HUES6 (cell line): ENCODE measurements around the gene EEF1A2.
A peak's percentile ranks its signal among the peaks of the same experiment; 100 is the strongest.

ENCODE experiments used
- H3K27ac ChIP-seq: 2 replicates; pipeline ENCODE4 v1.7.0; 2013; ENCODE audit warnings: low read depth, mild to moderate bottlenecking, low read length, inconsistent platforms
- H3K27me3 ChIP-seq: 2 replicates; pipeline ENCODE4 v1.6.1; 2013; ENCODE audit warnings: low read length; ENCODE audit not compliant: control insufficient read depth, insufficient read depth
- H3K36me3 ChIP-seq: 2 replicates; pipeline ENCODE4 v1.6.1; 2013; ENCODE audit warnings: low read length; ENCODE audit not compliant: control insufficient read depth, insufficient read depth
- H3K4me1 ChIP-seq: 2 replicates; pipeline ENCODE4 v1.6.1; 2013; ENCODE audit warnings: low read length; ENCODE audit not compliant: control insufficient read depth, insufficient read depth
- H3K4me3 ChIP-seq: 2 replicates; pipeline ENCODE4 v1.5.1; 2013; ENCODE audit warnings: low read depth, low read length
- H3K9ac ChIP-seq: one replicate; pipeline ENCODE4 v1.6.1; 2013; ENCODE audit warnings: mild to moderate bottlenecking, low read length
- H3K9me3 ChIP-seq: 2 replicates; pipeline ENCODE4 v1.6.1; 2013; ENCODE audit warnings: low read depth, low read length; ENCODE audit not compliant: control insufficient read depth, insufficient read depth

EEF1A2 gene

DNA sequence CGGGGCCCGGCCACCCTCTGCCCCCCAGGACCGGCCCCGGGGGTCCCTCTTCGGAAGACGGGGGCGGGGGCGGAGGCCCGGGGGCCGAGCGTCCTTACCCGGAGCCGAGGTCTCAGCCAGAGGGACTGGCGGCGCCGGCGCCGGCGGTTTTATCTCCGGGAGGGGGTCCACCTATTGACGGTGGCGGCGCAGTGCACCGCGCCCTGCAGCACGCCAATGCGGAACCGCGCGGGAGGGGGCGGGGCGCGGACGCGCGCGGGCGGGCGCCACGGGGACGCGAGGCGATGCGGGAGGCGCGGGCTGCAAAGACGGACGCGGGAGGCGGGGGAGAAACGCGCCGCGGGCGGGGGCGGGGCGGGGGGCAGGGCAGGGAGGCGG lies at the start of gene EEF1A2:
TSS of gene EEF1A2 (minus strand) at position 124 of the 378 bp plus-strand sequence. CDS start 1,320 bp downstream, outside the sequence.
- H3K36me3 ChIP-seq: no peaks in the 10 kb centered on the region
- peak within 1 kb of the TSS; percentile 60 for H3K4me3 ChIP-seq
- peaks cover 75% of the 10 kb centered on the region for H3K27me3 ChIP-seq
- H3K4me1 ChIP-seq: peaks cover 33% of the 10 kb centered on the region
- H3K9me3 ChIP-seq: no peaks in the 10 kb centered on the region
- no peak within 1 kb of the TSS for H3K9ac ChIP-seq
- no peak within 1 kb of the TSS for H3K27ac ChIP-seq

DNA sequence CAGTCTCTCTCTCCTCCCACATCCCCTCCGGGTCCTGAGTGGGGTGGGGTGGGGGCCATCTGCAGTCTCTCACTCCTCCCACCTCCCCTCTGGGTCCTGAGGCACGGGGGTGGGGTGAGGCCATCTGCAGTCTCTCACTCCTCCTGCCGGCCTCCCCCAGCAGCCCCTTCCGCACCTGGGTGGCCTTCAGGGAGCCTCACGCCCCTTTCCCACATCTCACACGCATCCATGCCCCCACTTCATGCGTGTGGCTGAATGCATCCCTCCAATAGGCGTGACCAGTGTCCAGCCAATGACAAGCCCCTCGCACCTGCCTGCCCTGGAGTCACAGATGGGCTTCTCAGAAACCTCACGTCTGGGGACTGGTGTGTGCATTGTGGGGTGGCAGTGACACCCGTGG lies 49.7 kb upstream of the EEF1A2 start:
- Histone ChIP-seq H3K4me3 (no peak overlapping the region), H3K4me1 (peaks cover 36% of the 10 kb centered on the region), H3K27me3 (no peaks in the 10 kb centered on the region), H3K27ac (no peak overlapping the region), H3K9ac (no peak overlapping the region), H3K9me3 (no peaks in the 10 kb centered on the region), H3K36me3 (no peaks in the 10 kb centered on the region)

GRCh38 chr20:63547725-63548480 lies 49.0 kb upstream of the EEF1A2 start, which contains the start of gene SRMS:
SRMS (minus strand) TSS chr20:63547749; CDS start chr20:63547463, 286 bp downstream.
- Histone ChIP-seq H3K4me1 (peaks cover 34% of the 10 kb centered on the region), H3K9me3 (no peaks in the 10 kb centered on the region), H3K9ac (no peak within 1 kb of the TSS), H3K27ac (no peak within 1 kb of the TSS), H3K27me3 (no peaks in the 10 kb centered on the region), H3K4me3 (no peak within 1 kb of the TSS), H3K36me3 (no peaks in the 10 kb centered on the region)

DNA sequence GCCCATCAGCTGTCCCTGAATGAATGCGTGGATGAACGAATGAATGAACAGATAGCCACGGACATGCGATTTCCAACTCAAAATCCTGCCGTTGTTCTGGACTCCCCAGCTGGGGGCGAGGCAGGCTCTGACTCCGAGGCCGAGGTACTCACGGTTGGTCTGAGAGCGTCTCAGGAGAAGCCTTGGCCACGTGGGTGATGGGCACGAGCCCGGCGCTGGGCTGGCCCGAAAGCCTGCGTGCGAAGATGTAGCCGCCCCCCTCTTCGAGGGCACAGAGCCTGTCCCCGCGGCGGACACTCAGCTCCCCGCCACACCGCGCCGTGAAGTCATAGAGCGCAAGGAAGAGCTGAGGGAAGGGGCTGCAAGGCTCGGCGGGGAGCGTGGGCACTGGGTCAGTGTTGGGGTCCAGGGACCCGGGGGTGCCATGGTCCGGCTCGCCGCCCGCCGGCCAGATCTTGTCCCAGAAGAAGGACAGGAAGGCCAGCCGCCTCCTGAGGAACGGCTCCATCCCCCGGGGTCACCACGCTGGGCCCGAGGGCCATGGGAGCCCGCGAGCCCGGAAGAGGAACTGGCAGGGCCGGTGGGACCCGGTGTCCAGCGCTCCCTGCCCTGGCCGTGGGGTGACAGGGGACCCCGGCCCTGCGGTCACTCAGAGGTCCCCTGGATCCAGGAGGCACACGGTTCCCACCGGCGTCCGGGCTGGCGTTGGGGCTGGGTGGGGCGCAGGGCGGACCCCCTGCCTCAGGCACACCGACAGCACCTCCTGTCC lies 48.3 kb upstream of the EEF1A2 start:
- no peaks in the 10 kb centered on the region for H3K27me3 ChIP-seq
- peaks cover 27% of the 10 kb centered on the region for H3K4me1 ChIP-seq
- no peak overlapping the region for H3K9ac ChIP-seq
- H3K9me3 ChIP-seq: no peaks in the 10 kb centered on the region
- H3K36me3 ChIP-seq: no peaks in the 10 kb centered on the region
- H3K4me3 ChIP-seq: no peak overlapping the region
- H3K27ac ChIP-seq: no peak overlapping the region

GRCh38 chr20:63546256-63546955 lies 47.5 kb upstream of the EEF1A2 start:
- Histone ChIP-seq H3K27ac (no peak overlapping the region), H3K9me3 (no peaks in the 10 kb centered on the region), H3K9ac (no peak overlapping the region), H3K27me3 (no peaks in the 10 kb centered on the region), H3K4me3 (no peak overlapping the region), H3K36me3 (no peaks in the 10 kb centered on the region), H3K4me1 (peaks cover 23% of the 10 kb centered on the region)

GRCh38 chr20:63545814-63546213 lies 46.9 kb upstream of the EEF1A2 start:
- H3K9me3 ChIP-seq: no peaks in the 10 kb centered on the region
- no peak overlapping the region for H3K4me3 ChIP-seq
- peaks cover 20% of the 10 kb centered on the region for H3K4me1 ChIP-seq
- H3K27ac ChIP-seq: no peak overlapping the region
- no peak overlapping the region for H3K9ac ChIP-seq
- no peaks in the 10 kb centered on the region for H3K36me3 ChIP-seq
- no peaks in the 10 kb centered on the region for H3K27me3 ChIP-seq

DNA sequence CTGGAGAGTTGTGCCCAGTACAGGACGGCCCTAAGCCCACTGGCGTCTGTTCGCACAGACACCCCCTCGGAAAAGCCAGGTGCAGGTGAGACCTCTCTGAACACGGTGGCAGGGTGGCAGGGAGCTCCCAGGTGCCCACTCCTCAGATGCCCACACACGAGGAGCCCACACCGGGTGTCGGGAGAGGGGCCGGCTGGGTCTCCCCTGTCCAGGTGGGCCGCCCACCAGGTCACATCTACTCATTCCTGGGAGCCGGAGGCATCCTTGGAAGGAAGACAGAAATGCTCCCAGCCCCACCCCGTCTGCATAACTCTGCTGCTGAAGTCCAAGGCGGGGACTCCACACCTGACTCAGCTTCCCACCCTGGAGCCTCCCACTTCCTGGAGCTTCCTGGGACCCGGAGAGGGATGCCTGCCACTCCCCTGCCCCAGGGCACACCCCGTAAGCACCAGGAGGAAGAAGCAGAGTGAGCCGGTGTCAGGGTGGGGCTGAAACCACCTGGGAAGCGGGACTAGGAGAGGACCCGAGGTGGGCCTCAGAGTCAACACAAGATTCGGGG lies 46.2 kb upstream of the EEF1A2 start:
- H3K27me3 ChIP-seq: no peaks in the 10 kb centered on the region
- H3K9ac ChIP-seq: no peak overlapping the region

GRCh38 chr20:63544241-63544957 lies 45.5 kb upstream of the EEF1A2 start:
- Histone ChIP-seq H3K9ac (no peak overlapping the region), H3K36me3 (no peaks in the 10 kb centered on the region), H3K27ac (no peak overlapping the region), H3K9me3 (no peaks in the 10 kb centered on the region), H3K27me3 (no peaks in the 10 kb centered on the region), H3K4me3 (no peak overlapping the region), H3K4me1 (peaks cover 19% of the 10 kb centered on the region)

More for the DNA sequence above, 46.2 kb upstream of the EEF1A2 start:
- Histone ChIP-seq H3K36me3 (no peaks in the 10 kb centered on the region), H3K27ac (no peak overlapping the region), H3K4me1 (peaks cover 20% of the 10 kb centered on the region), H3K4me3 (no peak overlapping the region), H3K9me3 (no peaks in the 10 kb centered on the region)

DNA sequence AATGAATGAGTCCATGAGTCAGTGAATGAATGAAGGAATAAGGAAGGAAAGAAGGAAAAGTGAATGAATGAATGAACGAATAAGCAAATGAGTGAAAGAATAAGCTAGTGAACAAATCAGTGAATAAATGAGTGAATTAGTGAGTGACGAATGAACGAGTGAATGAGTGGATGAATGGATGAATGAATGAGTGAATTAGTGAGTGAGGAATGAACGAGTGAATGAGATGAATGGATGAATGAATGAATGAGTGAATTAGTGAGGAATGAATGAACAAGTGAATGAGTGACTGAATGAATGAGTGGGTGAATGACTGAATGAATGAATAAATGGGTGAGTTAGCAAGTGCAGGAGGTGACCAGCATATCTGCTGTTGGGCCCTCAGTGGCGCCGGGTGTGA lies 44.9 kb upstream of the EEF1A2 start:
- Histone ChIP-seq H3K36me3 (no peaks in the 10 kb centered on the region), H3K4me3 (no peak overlapping the region), H3K27ac (no peak overlapping the region), H3K27me3 (no peaks in the 10 kb centered on the region), H3K4me1 (peaks cover 15% of the 10 kb centered on the region), H3K9me3 (no peaks in the 10 kb centered on the region), H3K9ac (no peak overlapping the region)

DNA sequence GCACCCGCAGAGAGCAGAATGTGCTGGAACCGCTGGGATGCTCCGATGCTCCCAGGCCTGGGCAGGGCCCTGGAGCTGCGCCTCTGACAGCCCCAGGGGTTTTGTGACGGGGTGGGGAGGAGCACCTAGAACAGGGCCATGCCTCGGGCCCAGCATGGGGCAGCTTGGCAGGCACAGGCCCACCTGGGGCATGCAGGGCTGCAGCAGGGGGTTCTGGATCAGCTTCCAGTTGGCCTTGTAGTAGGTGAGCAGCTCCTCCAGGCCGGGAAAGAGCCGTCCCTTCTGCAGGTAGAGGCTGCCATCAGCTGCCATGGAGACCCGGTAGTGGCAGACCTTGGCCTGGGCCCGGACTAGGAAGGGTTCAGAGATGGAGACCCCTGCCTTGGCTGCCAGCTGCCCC lies 44.2 kb upstream of the EEF1A2 start:
- peaks cover 9% of the 10 kb centered on the region for H3K4me1 ChIP-seq
- no peak overlapping the region for H3K27ac ChIP-seq
- no peaks in the 10 kb centered on the region for H3K27me3 ChIP-seq

More for the DNA sequence above, 44.2 kb upstream of the EEF1A2 start:
- no peaks in the 10 kb centered on the region for H3K36me3 ChIP-seq
- no peak overlapping the region for H3K9ac ChIP-seq
- no peak overlapping the region for H3K4me3 ChIP-seq
- H3K9me3 ChIP-seq: no peaks in the 10 kb centered on the region
